ENCODE measurements around the gene FBXW7. TPM values are rescaled to one million over a fixed set of nuclear protein-coding genes. Genes with fewer than 3 reads are reported as not detected.

Gene FBXW7
- total RNA-seq, 6 experiments from 2014 or later: 12.9 to 25.5 (median 17.6) TPM

GRCh38 chr4:152509595-152510225 lies 26.2 kb downstream of the FBXW7 start:
- Histone ChIP-seq H3K4me3 (no peak overlapping the region), H3K4me1 (no peaks in the 10 kb centered on the region), H3K27ac (no peak overlapping the region), H3K27me3 (no peaks in the 10 kb centered on the region), H3K36me3 (no peaks in the 10 kb centered on the region), H3K9me3 (no peaks in the 10 kb centered on the region)
- WGBS (ENCODE audit: insufficient coverage, low coverage, low lambda C conversion rate, missing lambda C conversion rate): 71% methylated on average over 3 of the region's 3 CpGs
- no peak for DNase-seq
- intact Hi-C loops (cut with DNase I): no loop called here
- ATAC-seq: no peak
- no peak for TF ChIP-seq POLR2A (IDR thresholded peaks at IDR 0.05)
- TF ChIP-seq, protein P1, sequence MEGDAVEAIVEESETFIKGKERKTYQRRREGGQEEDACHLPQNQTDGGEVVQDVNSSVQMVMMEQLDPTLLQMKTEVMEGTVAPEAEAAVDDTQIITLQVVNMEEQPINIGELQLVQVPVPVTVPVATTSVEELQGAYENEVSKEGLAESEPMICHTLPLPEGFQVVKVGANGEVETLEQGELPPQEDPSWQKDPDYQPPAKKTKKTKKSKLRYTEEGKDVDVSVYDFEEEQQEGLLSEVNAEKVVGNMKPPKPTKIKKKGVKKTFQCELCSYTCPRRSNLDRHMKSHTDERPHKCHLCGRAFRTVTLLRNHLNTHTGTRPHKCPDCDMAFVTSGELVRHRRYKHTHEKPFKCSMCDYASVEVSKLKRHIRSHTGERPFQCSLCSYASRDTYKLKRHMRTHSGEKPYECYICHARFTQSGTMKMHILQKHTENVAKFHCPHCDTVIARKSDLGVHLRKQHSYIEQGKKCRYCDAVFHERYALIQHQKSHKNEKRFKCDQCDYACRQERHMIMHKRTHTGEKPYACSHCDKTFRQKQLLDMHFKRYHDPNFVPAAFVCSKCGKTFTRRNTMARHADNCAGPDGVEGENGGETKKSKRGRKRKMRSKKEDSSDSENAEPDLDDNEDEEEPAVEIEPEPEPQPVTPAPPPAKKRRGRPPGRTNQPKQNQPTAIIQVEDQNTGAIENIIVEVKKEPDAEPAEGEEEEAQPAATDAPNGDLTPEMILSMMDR (IDR thresholded peaks at IDR 0.05): no peak

DNA sequence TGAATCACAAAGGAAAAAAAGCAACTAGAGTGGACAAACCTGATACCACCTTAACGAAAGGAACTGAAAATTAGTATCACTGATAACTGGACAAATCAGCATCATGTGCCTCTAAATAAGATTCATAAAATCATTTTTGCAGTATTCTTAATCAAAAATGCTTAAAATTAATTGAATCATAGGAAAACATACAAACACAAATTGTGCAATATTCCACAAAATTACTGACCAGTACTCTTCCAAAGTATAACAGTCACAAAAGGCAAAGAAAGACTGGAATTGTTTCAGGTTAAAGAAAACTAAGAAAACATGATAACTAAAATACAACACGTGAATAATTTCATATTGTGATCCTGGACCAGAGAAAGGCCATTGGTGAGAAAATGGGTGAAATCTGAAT lies 27.1 kb downstream of the FBXW7 start:
- intact Hi-C loops (cut with DNase I): no loop called here

GRCh38 chr4:152508386-152508785 lies 27.5 kb downstream of the FBXW7 start:
- H3K36me3 ChIP-seq: no peaks in the 10 kb centered on the region
- H3K4me1 ChIP-seq: no peaks in the 10 kb centered on the region
- ATAC-seq: no peak
- H3K4me3 ChIP-seq: no peak overlapping the region
- intact Hi-C loops (cut with DNase I): no loop called here
- H3K27me3 ChIP-seq: no peaks in the 10 kb centered on the region
- TF ChIP-seq, protein P1 (IDR thresholded peaks at IDR 0.05): no peak
- TF ChIP-seq POLR2A (IDR thresholded peaks at IDR 0.05): no peak
- no peaks in the 10 kb centered on the region for H3K9me3 ChIP-seq
- no peak overlapping the region for H3K27ac ChIP-seq
- 55% methylated on average over 3 of the region's 4 CpGs for WGBS (ENCODE audit: insufficient coverage, low coverage, low lambda C conversion rate, missing lambda C conversion rate)
- no peak for DNase-seq

More for the DNA sequence above, 27.1 kb downstream of the FBXW7 start:
- Histone ChIP-seq H3K27ac (no peak overlapping the region), H3K4me1 (no peaks in the 10 kb centered on the region), H3K36me3 (no peaks in the 10 kb centered on the region), H3K9me3 (no peaks in the 10 kb centered on the region), H3K4me3 (no peak overlapping the region), H3K27me3 (no peaks in the 10 kb centered on the region)
- TF ChIP-seq, protein P1 (IDR thresholded peaks at IDR 0.05): no peak
- no peak for TF ChIP-seq POLR2A (IDR thresholded peaks at IDR 0.05)
- DNase-seq: no peak
- ATAC-seq: no peak
- WGBS (ENCODE audit: insufficient coverage, low coverage, low lambda C conversion rate, missing lambda C conversion rate): 78% methylated on average over 2 of the region's 2 CpGs

- Histone ChIP-seq H3K4me1 (no peaks in the 10 kb centered on the region), H3K36me3 (no peaks in the 10 kb centered on the region), H3K27me3 (no peaks in the 10 kb centered on the region), H3K27ac (no peak overlapping the region), H3K9me3 (no peaks in the 10 kb centered on the region), H3K4me3 (no peak overlapping the region)
- intact Hi-C loops (cut with DNase I): no loop called here
- TF ChIP-seq, protein P1 (IDR thresholded peaks at IDR 0.05): no peak
- TF ChIP-seq POLR2A (IDR thresholded peaks at IDR 0.05): no peak
- DNase-seq (no peak), ATAC-seq (no peak)
Measured at GRCh38 chr4:152503653-152504290, 32.1 kb downstream of the FBXW7 start.
